Prostate gland (tissue), 2 donors: Measurements from ENCODE around the gene FOS.

ENCODE experiments used
- CTCF ChIP-seq, 4 experiments: fragments of 200-600 bp in 2 of 4; fragments of 450-650 bp in 2 of 4; sonication (generic) in 2 of 4; IDR thresholded peaks; 1 replicate in 3 of 4; 2 replicates in 1 of 4; pipeline ENCODE4 v1.5.1; 2016 to 2019; ENCODE audit warnings: antibody characterized with exemption in 4 of 4, mild to moderate bottlenecking in 2 of 4, moderate library complexity in 2 of 4
- POLR2A ChIP-seq: fragments of 450-650 bp; IDR thresholded peaks from one replicate; pipeline ENCODE4 v1.6.1; 2016; ENCODE audit warnings: antibody characterized with exemption, mild to moderate bottlenecking

- TF ChIP-seq CTCF (IDR thresholded peaks at IDR 0.05): no peak
- no peak for TF ChIP-seq POLR2A
Measured at GRCh38 chr14:75242546-75243273, 35.9 kb upstream of the FOS start.
